Astrocyte (in vitro differentiated cells and primary cell): Measurements from ENCODE around the gene ZNF605.

Source experiments
- CTCF ChIP-seq: IDR thresholded peaks from 2 replicates; pipeline ENCODE4 v1.5.1; 2011; ENCODE audit warnings: low read depth, mild to moderate bottlenecking, inconsistent platforms, low read length, moderate library complexity; ENCODE audit not compliant: insufficient read depth
- EZH2 ChIP-seq: IDR thresholded peaks from 2 replicates; pipeline ENCODE4 v1.6.1; 2012; ENCODE audit warnings: mild to moderate bottlenecking, low read length, inconsistent platforms; ENCODE audit not compliant: insufficient read depth

GRCh38 chr12:132948146-132949066 is 7.7 kb downstream of the ZNF605 start:
- TF ChIP-seq CTCF (no peak), EZH2 (no peak)
